WTC11 (cell line): ENCODE data around the gene FOXK1.

Source experiments
- CREB1 ChIP-seq: sonication (generic); formaldehyde crosslinking; IDR thresholded peaks from 2 replicates; pipeline ENCODE4 v1.8.0; 2023; ENCODE audit warnings: mild to moderate bottlenecking, missing genetic modification reagents
- CTCF ChIP-seq: fragments of 200-600 bp; IDR thresholded peaks from 2 replicates; pipeline ENCODE4 v1.8.0; 2022; ENCODE audit warnings: antibody characterized with exemption
- ESRRA ChIP-seq: sonication (generic); formaldehyde crosslinking; IDR thresholded peaks from 2 replicates; pipeline ENCODE4 v1.8.1; 2022; ENCODE audit warnings: mild to moderate bottlenecking, missing genetic modification reagents, borderline replicate concordance
- FOXK1 ChIP-seq: sonication (generic); formaldehyde crosslinking; IDR thresholded peaks from 2 replicates; pipeline ENCODE4 v1.8.0; 2022; ENCODE audit warnings: mild to moderate bottlenecking, moderate library complexity, missing genetic modification reagents
- IRF1 ChIP-seq: sonication (generic); formaldehyde crosslinking; IDR thresholded peaks from 2 replicates; pipeline ENCODE4 v1.8.0; 2023; ENCODE audit warnings: missing genetic modification reagents
- NR2C2 ChIP-seq: sonication (generic); formaldehyde crosslinking; IDR thresholded peaks from 2 replicates; pipeline ENCODE4 v1.8.0; 2022; ENCODE audit warnings: mild to moderate bottlenecking, missing genetic modification reagents
- SMAD4 ChIP-seq: sonication (generic); formaldehyde crosslinking; IDR thresholded peaks from 2 replicates; pipeline ENCODE4 v1.8.0; 2022; ENCODE audit warnings: mild to moderate bottlenecking, missing genetic modification reagents
- ZNF416 ChIP-seq: fragments of 250-450 bp; sonication (Bioruptor Pico); IDR thresholded peaks from 2 replicates; pipeline ENCODE4 v1.9.0; 2021; ENCODE audit warnings: mild to moderate bottlenecking, inconsistent platforms
- ZSCAN18 ChIP-seq: fragments of 250-450 bp; sonication (Bioruptor Pico); IDR thresholded peaks from 2 replicates; pipeline ENCODE4 v2.1.2; 2022; ENCODE audit warnings: mild to moderate bottlenecking, moderate library complexity

- no peak for TF ChIP-seq CTCF
- no peak for TF ChIP-seq SMAD4 (CRISPR knock-in tag)
- TF ChIP-seq ZNF416 (CRISPR knock-in tag) = no peak
- TF ChIP-seq IRF1 (CRISPR knock-in tag) = no peak
- TF ChIP-seq ZSCAN18 (CRISPR knock-in tag) = no peak
- TF ChIP-seq CREB1 (CRISPR knock-in tag) = no peak
- TF ChIP-seq ESRRA (CRISPR knock-in tag) = no peak
- TF ChIP-seq NR2C2 (CRISPR knock-in tag) = no peak
- TF ChIP-seq FOXK1 (CRISPR knock-in tag) = no peak
These were observed 105.4 kb downstream of the FOXK1 start for GRCh38 chr7:4787541-4787940.
